PC-3 (cell line): ENCODE data around the gene ACOT13.
"Not testable (repeated sequence)": the region's sequence is repeated elsewhere in the genome, so short reads cannot be mapped to it uniquely, and the experiment has no call there.

Source experiments
- EZH2 ChIP-seq: fragments of 300-600 bp; sonication (generic); IDR thresholded peaks from one replicate; pipeline ENCODE4 v1.6.1; 2017; ENCODE audit warnings: antibody characterized with exemption, mild to moderate bottlenecking, low read length; ENCODE audit not compliant: unreplicated experiment
- TF ChIP-seq, protein P1 (sequence below): fragments of 300-600 bp; sonication (generic); conservative IDR thresholded peaks from 2 replicates; pipeline ENCODE4 v1.5.1; 2017; ENCODE audit warnings: antibody characterized with exemption, low read depth, mild to moderate bottlenecking, low read length

DNA sequence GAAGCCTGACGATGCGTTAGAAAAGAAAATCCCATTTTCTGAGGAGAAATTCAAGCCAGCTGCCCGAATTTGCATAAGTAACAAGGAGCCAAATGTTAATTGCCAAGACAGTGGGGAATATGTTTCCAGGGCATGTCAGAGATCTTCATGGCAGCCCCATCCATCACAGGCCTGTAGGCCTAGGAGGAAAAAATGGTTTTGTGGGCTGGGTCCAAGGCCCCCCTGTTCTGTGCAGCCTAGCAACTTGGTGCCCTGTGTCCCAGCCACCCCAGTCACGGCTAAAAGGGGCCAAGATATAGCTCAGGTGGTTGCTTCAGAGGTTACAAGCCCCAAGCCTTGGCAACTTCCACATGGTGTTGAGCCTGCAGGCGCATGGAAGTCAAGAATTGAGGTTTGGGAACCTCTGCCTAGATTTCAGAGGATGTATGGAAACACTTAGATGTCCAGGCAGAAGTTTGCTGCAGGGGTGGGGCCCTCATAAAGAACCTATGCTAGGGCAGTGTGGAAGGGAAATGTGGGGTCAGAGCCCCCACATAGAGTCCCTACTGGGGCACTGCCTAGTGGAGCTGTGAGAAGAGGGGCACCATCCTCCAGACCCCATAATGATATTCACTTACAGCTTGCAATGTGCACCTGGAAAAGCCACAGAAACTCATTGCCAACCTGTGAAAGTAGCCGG is 64.7 kb downstream of the ACOT13 start:
- TF ChIP-seq, protein P1, sequence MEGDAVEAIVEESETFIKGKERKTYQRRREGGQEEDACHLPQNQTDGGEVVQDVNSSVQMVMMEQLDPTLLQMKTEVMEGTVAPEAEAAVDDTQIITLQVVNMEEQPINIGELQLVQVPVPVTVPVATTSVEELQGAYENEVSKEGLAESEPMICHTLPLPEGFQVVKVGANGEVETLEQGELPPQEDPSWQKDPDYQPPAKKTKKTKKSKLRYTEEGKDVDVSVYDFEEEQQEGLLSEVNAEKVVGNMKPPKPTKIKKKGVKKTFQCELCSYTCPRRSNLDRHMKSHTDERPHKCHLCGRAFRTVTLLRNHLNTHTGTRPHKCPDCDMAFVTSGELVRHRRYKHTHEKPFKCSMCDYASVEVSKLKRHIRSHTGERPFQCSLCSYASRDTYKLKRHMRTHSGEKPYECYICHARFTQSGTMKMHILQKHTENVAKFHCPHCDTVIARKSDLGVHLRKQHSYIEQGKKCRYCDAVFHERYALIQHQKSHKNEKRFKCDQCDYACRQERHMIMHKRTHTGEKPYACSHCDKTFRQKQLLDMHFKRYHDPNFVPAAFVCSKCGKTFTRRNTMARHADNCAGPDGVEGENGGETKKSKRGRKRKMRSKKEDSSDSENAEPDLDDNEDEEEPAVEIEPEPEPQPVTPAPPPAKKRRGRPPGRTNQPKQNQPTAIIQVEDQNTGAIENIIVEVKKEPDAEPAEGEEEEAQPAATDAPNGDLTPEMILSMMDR: not testable (repeated sequence)
- not testable (repeated sequence) for TF ChIP-seq EZH2
